Mesothelial cell of epicardium (in vitro differentiated cells): Measurements from ENCODE around the gene PLXNA2. TPM values are rescaled to one million over a fixed set of nuclear protein-coding genes. Genes with fewer than 3 reads are reported as not detected.
A peak's percentile ranks its signal among the peaks of the same experiment; 100 is the strongest.

Experiments used
- DNase-seq, 2 experiments: peaks; one replicate each; pipeline ENCODE4 v3.0.0; 2021; ENCODE audit warnings: low spot score in 2 of 2; ENCODE audit not compliant: unreplicated experiment in 2 of 2
- H3K27ac Mint-ChIP-seq: 2 replicates; pipeline ENCODE4 v1.8.0; 2021; ENCODE audit warnings: mixed read lengths
- H3K27me3 Mint-ChIP-seq: 2 replicates; pipeline ENCODE4 v1.8.0; 2021; ENCODE audit warnings: low read depth, mixed read lengths
- H3K36me3 Mint-ChIP-seq: 2 replicates; pipeline ENCODE4 v1.8.0; 2021; ENCODE audit warnings: mixed read lengths
- H3K4me1 Mint-ChIP-seq: 2 replicates; pipeline ENCODE4 v1.8.0; 2021; ENCODE audit warnings: mixed read lengths
- H3K4me3 Mint-ChIP-seq: 2 replicates; pipeline ENCODE4 v1.8.0; 2021; ENCODE audit warnings: mild to moderate bottlenecking, moderate library complexity, mixed read lengths
- H3K9me3 Mint-ChIP-seq: 2 replicates; pipeline ENCODE4 v1.8.0; 2021; ENCODE audit warnings: mixed read lengths
- CTCF ChIP-seq: fragments of 200-600 bp; sonication (generic); IDR thresholded peaks from one replicate; pipeline ENCODE4 v1.5.0; 2021; ENCODE audit warnings: antibody characterized with exemption; ENCODE audit not compliant: unreplicated experiment
- total RNA-seq: library from RNA; stranded (reverse); gene quantifications from 3 replicates; pipeline ENCODE4 v1.2.1, GENCODE V29; 2021

Gene PLXNA2
- total RNA-seq, 1 donor from 2014 or later: 14.7 TPM

DNA sequence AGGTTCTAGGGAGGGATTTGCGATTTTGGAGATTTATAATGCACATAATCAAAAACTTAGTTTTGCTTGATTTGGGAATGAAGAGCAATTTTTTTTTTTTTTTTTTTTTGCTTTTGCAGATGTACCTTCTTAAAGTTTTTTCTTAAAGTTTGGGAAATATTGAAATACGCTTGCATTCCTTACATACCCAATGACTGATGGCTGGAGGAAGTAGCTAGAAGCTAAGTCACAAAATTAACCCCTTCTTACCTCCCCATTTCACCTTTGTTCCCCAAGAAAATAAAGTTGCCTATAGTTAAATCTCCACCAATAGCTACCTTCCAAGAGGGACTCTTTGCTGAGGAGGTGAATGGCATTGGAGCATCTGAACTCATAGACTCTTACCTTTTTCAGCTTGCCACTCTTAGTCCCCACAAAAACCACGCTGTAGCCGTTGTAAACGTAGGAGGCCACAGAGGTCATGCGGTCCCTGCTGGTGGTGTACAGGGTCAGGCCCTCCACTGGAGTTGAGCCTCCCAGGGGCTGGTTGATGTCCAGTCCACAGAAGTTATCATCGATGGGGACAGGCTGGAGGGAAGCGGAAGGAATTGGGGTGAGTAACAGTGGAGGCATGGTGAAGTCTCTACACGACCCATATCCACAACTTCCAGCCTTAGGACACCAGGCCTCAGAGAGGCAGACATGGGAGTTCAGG lies 34.1 kb downstream of the PLXNA2 start:
- peaks cover 30% of the 10 kb centered on the region for H3K4me1 Mint-ChIP-seq
- H3K27me3 Mint-ChIP-seq: no peaks in the 10 kb centered on the region
- H3K27ac Mint-ChIP-seq: no peak overlapping the region
- H3K36me3 Mint-ChIP-seq: peaks cover 1% of the 10 kb centered on the region
- no peak overlapping the region for H3K4me3 Mint-ChIP-seq
- no peak for DNase-seq
- no peaks in the 10 kb centered on the region for H3K9me3 Mint-ChIP-seq
- no peak for TF ChIP-seq CTCF

- Mint-ChIP-seq H3K27me3 (no peaks in the 10 kb centered on the region), H3K36me3 (peaks cover 1% of the 10 kb centered on the region), H3K4me1 (peaks cover 24% of the 10 kb centered on the region), H3K9me3 (no peaks in the 10 kb centered on the region), H3K27ac (no peak overlapping the region), H3K4me3 (no peak overlapping the region)
- no peak for TF ChIP-seq CTCF
- no peak for DNase-seq
Observed at GRCh38 chr1:208209286-208209685, 34.9 kb downstream of the PLXNA2 start.

DNA sequence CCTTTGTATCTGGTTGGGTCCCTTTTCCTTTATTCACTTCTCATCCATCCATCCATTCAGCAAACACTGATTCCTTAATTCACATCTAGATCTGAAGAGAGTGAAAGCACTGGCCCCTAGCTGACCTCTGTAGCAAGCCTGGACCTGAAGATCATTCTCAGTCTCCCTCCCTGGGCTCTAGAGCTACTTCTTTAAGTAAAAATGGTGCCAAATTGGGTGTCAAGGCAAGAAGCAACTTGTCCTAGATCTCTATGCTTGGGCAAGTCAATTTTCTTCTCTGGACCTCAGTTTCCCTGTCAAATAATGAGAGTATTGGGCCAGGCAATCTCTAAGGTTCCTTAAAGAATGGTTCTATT lies 36.1 kb downstream of the PLXNA2 start:
- no peaks in the 10 kb centered on the region for H3K9me3 Mint-ChIP-seq
- peaks cover 1% of the 10 kb centered on the region for H3K36me3 Mint-ChIP-seq
- DNase-seq: no peak
- no peak for TF ChIP-seq CTCF
- H3K4me3 Mint-ChIP-seq: no peak overlapping the region
- H3K27ac Mint-ChIP-seq: no peak overlapping the region
- no peaks in the 10 kb centered on the region for H3K27me3 Mint-ChIP-seq
- H3K4me1 Mint-ChIP-seq: peaks cover 17% of the 10 kb centered on the region

DNA sequence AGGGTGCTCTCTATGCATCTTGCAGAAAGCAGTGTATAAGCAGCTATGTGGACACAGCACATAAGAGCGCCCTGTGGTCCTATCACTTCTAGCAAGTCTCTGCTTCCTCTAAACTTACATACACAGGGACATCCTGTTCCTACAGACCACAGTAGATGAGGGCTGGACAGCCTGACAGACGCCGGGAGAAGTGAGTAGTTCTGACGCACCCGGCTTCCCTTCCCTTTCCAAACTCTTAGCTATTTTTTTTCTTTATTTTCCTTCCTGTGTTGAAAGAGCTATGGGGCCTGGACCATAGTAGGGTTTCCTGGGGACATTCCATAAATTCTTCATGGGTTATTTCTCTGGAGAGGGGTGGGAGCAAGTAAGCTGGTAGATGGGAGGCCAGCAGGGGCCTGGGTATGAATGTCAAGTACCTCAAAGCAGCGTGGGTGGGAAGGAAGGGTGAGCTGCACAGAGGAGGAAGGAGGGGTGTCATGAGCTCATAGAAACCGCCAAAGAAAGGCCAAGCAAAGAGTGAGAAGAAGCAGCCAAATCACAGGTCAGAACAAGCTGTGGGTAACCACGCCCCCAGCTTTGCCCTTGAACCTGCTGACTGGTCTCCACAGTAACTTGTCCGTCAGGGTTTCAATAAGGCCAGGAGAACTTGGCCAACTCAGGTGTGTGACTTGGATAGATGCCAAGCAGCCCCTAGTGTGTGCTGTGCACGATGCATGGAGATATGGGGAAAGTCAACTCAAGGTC lies 36.6 kb downstream of the PLXNA2 start:
- peaks cover 1% of the 10 kb centered on the region for H3K36me3 Mint-ChIP-seq
- H3K9me3 Mint-ChIP-seq: no peaks in the 10 kb centered on the region

GRCh38 chr1:208206092-208206698 lies 38.0 kb downstream of the PLXNA2 start:
- Mint-ChIP-seq H3K27ac (no peak overlapping the region), H3K4me3 (no peak overlapping the region)

More for the DNA sequence above, 36.6 kb downstream of the PLXNA2 start:
- Mint-ChIP-seq H3K27ac (peak overlapping the region; percentile 4), H3K4me1 (peaks cover 20% of the 10 kb centered on the region), H3K27me3 (no peaks in the 10 kb centered on the region), H3K4me3 (no peak overlapping the region)
- no peak for TF ChIP-seq CTCF
- no peak for DNase-seq

More at GRCh38 chr1:208206092-208206698, 38.0 kb downstream of the PLXNA2 start:
- no peak for TF ChIP-seq CTCF
- Mint-ChIP-seq H3K4me1 (peaks cover 22% of the 10 kb centered on the region), H3K27me3 (no peaks in the 10 kb centered on the region), H3K36me3 (no peaks in the 10 kb centered on the region), H3K9me3 (no peaks in the 10 kb centered on the region)
- DNase-seq: no peak
